GM23338 (cell line): ENCODE measurements around the gene TENT4B. TPM values are rescaled to one million over a fixed set of nuclear protein-coding genes. Genes with fewer than 3 reads are reported as not detected.

Source experiments
- CREB1 ChIP-seq: fragments of 250-450 bp; sonication (Bioruptor Pico); IDR thresholded peaks from 2 replicates; pipeline ENCODE4 v1.5.0; 2020; ENCODE audit warnings: low read depth, mild to moderate bottlenecking, moderate library complexity
- ETS1 ChIP-seq: IDR thresholded peaks from 2 replicates; pipeline ENCODE4 v1.6.1; 2016; ENCODE audit warnings: antibody characterized with exemption
- REST ChIP-seq: IDR thresholded peaks from one replicate; pipeline ENCODE4 v1.6.1; 2018; ENCODE audit warnings: antibody characterized with exemption; ENCODE audit not compliant: unreplicated experiment
- STAT1 ChIP-seq: IDR thresholded peaks from one replicate; pipeline ENCODE4 v1.6.1; 2016; ENCODE audit warnings: antibody characterized with exemption; ENCODE audit not compliant: unreplicated experiment
- ZNF331 ChIP-seq: fragments of 250-450 bp; sonication (Bioruptor Pico); IDR thresholded peaks from 2 replicates; pipeline ENCODE4 v1.5.0; 2020; ENCODE audit warnings: low read depth, mild to moderate bottlenecking, moderate library complexity
- polyA plus RNA-seq: library from polyadenylated mRNA; unstranded; fragments of >200 nt; fragmentation: Nextera tagmentation; extraction: Ambion mirVana; gene quantifications from 2 replicates; pipeline ENCODE4 v1.2.1, GENCODE V29; 2016
- small RNA-seq: library from RNA; depleted of rRNA; stranded (forward); fragments of <200 nt; gene quantifications from one replicate; pipeline ENCODE3, GENCODE V24; 2014; ENCODE audit warnings: low replicate concordance
- total RNA-seq: library from RNA; depleted of rRNA; stranded (reverse); fragments of >200 nt; shearing (Covaris generic); gene quantifications from 2 replicates; pipeline ENCODE4 v1.2.3, GENCODE V29; 2014; rRNA removed
- TF ChIP-seq, protein P1 (sequence below), 2 experiments: fragments of 200-600 bp in 1 of 2; sonication (generic) in 1 of 2; conservative IDR thresholded peaks; 2 replicates each; pipeline versions ENCODE4 v1.5.1 to v1.6.1; 2016 to 2017; ENCODE audit warnings: antibody characterized with exemption in 2 of 2, low read depth in 2 of 2, mild to moderate bottlenecking in 2 of 2, moderate library complexity in 1 of 2

Gene TENT4B
- total and polyA plus RNA-seq, 2 experiments from 2014 or later, result 17.6 to 21.3 TPM

- TF ChIP-seq REST (no peak), STAT1 (no peak), ZNF331 (no peak), CREB1 (CRISPR knock-in tag) (no peak), ETS1 (no peak)
- TF ChIP-seq, protein P1, sequence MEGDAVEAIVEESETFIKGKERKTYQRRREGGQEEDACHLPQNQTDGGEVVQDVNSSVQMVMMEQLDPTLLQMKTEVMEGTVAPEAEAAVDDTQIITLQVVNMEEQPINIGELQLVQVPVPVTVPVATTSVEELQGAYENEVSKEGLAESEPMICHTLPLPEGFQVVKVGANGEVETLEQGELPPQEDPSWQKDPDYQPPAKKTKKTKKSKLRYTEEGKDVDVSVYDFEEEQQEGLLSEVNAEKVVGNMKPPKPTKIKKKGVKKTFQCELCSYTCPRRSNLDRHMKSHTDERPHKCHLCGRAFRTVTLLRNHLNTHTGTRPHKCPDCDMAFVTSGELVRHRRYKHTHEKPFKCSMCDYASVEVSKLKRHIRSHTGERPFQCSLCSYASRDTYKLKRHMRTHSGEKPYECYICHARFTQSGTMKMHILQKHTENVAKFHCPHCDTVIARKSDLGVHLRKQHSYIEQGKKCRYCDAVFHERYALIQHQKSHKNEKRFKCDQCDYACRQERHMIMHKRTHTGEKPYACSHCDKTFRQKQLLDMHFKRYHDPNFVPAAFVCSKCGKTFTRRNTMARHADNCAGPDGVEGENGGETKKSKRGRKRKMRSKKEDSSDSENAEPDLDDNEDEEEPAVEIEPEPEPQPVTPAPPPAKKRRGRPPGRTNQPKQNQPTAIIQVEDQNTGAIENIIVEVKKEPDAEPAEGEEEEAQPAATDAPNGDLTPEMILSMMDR (conservative IDR thresholded peaks at IDR 0.05; ENCODE audit: low read depth in 2 of 2), result no peak
Observed at GRCh38 chr16:50280932-50281331, 127.8 kb downstream of the TENT4B start (continued).

Small RNA genes within 50 kb of the gene (small RNA-seq; reads per million reads assigned to genes)
- gene RF00156, result not detected
- not detected for gene RPL10P14

Other genes starting within 250 kb of the TENT4B start
- gene CNEP1R1, start 128.1 kb upstream of the TENT4B start, total RNA-seq, result 19.1 and 30.3 TPM in 2 replicates
- gene CNEP1R1, start 128.1 kb upstream of the TENT4B start, polyA plus RNA-seq, result 11.8 and 13.8 TPM in 2 replicates
- gene HEATR3, start 87.3 kb upstream of the TENT4B start, total RNA-seq, result 29.9 and 35.0 TPM in 2 replicates
- gene HEATR3, start 87.3 kb upstream of the TENT4B start, polyA plus RNA-seq, result 7.5 and 8.0 TPM in 2 replicates
- gene ADCY7, start 113.2 kb downstream of the TENT4B start, total RNA-seq, result 10.5 and 10.8 TPM in 2 replicates
- 2.4 and 2.5 TPM in 2 replicates for gene ADCY7, start 113.2 kb downstream of the TENT4B start, polyA plus RNA-seq
- 86.0 and 93.0 TPM in 2 replicates for gene BRD7, start 215.7 kb downstream of the TENT4B start, total RNA-seq
- 149 and 211 TPM in 2 replicates for gene BRD7, start 215.7 kb downstream of the TENT4B start, polyA plus RNA-seq